ENCODE results near the gene SRSF8. TPM values are rescaled to one million over a fixed set of nuclear protein-coding genes. Genes with fewer than 3 reads are reported as not detected.

The SRSF8 gene
- total and polyA plus RNA-seq, 9 of the 15 experiments (the other 6 are each of a cell fraction or from before 2014, with no cell fraction given), result 18.0 to 53.4 (median 27.9) TPM

GRCh38 chr11:95082576-95083001, 15.9 kb downstream of the SRSF8 start:
- Histone ChIP-seq H3K9ac (ENCODE audit: insufficient read depth in 1 of 2, low read depth in 2 of 2, low read length in 2 of 2) (no peak overlapping the region), H3K36me3 (ENCODE audit: control insufficient read depth, insufficient read depth, low read length) (no peaks in the 10 kb centered on the region), H3K9me1 (ENCODE audit: control insufficient read depth, insufficient read depth, low read length) (no peaks in the 10 kb centered on the region), H3K79me2 (ENCODE audit: control insufficient read depth, insufficient read depth, low read length) (no peaks in the 10 kb centered on the region), H2AFZ (ENCODE audit: low read depth, low read length) (no peak overlapping the region), H3K4me3 (no peak overlapping the region), H3K27me3 (ENCODE audit: control insufficient read depth in 2 of 2, insufficient read depth in 2 of 2, low read length in 2 of 2) (no peaks in the 10 kb centered on the region), H4K20me1 (replicated peaks; ENCODE audit: control insufficient read depth, insufficient read depth, low read length) (no peaks in the 10 kb centered on the region), H3K27ac (ENCODE audit: extremely low read depth, low read depth, low read length) (no peak overlapping the region), H3K9me3 (replicated peaks; ENCODE audit: control insufficient read depth, insufficient read depth, low read depth, low read length) (no peaks in the 10 kb centered on the region), H3K4me1 (replicated peaks in 1 of 2; ENCODE audit: control insufficient read depth in 2 of 2, insufficient read depth in 2 of 2, low read length in 2 of 2) (peaks cover 0 to 5% of the 10 kb centered on the region in 2 experiments; a peak in 2 of 5 replicates), H3K4me2 (ENCODE audit: insufficient read depth, low read length) (no peak overlapping the region)
- in situ Hi-C loops (cut with MboI) (no loop called here), intact Hi-C loops (cut with micrococcal nuclease) (no loop called here)
- WGBS (ENCODE audit: insufficient coverage, low coverage, missing lambda C conversion rate), result 48% methylated on average over 2 of the region's 2 CpGs
- DNase-seq (ENCODE audit: extremely low read depth in 1 of 4, low spot score in 3 of 4) (no peak), ATAC-seq (no peak), FAIRE-seq (no peak)
- TF ChIP-seq RBM25 (IDR thresholded peaks at IDR 0.05; ENCODE audit: low read depth, low read length, severe bottlenecking) (no peak), MEF2A (IDR thresholded peaks at IDR 0.05; ENCODE audit: control insufficient read depth, low read depth, low read length) (no peak), COPS2 (conservative IDR thresholded peaks at IDR 0.05) (no peak), STAG1 (CRISPR knock-in tag; IDR thresholded peaks at IDR 0.05; ENCODE audit: borderline replicate concordance) (no peak), TBP (optimal IDR thresholded peaks at IDR 0.05; ENCODE audit: low read depth, low read length) (no peak), SIN3B (IDR thresholded peaks at IDR 0.05; ENCODE audit: low read depth) (no peak), E2F1 (CRISPR knock-in tag; IDR thresholded peaks at IDR 0.05) (no peak), PML (IDR thresholded peaks at IDR 0.05; ENCODE audit: low read length) (no peak), ZNF175 (CRISPR knock-in tag; IDR thresholded peaks at IDR 0.05; ENCODE audit: low read depth) (no peak), NR2C1 (IDR thresholded peaks at IDR 0.05) (no peak), NR2C1 (tag; IDR thresholded peaks at IDR 0.05) (no peak), XRCC5 (IDR thresholded peaks at IDR 0.05; ENCODE audit: low read depth, low read length) (no peak), TAL1 (IDR thresholded peaks at IDR 0.05) (no peak), EP400 (IDR thresholded peaks at IDR 0.05) (no peak)
- TF ChIP-seq, protein P1, sequence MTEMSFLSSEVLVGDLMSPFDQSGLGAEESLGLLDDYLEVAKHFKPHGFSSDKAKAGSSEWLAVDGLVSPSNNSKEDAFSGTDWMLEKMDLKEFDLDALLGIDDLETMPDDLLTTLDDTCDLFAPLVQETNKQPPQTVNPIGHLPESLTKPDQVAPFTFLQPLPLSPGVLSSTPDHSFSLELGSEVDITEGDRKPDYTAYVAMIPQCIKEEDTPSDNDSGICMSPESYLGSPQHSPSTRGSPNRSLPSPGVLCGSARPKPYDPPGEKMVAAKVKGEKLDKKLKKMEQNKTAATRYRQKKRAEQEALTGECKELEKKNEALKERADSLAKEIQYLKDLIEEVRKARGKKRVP (CRISPR knock-in tag; IDR thresholded peaks at IDR 0.05), result no peak
- TF ChIP-seq, protein P2, sequence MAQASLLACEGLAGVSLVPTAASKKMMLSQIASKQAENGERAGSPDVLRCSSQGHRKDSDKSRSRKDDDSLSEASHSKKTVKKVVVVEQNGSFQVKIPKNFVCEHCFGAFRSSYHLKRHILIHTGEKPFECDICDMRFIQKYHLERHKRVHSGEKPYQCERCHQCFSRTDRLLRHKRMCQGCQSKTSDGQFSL (CRISPR knock-in tag; IDR thresholded peaks at IDR 0.05), result no peak
- TF ChIP-seq, protein P2 (tag; IDR thresholded peaks at IDR 0.05), result no peak
- CTCF ChIA-PET (ENCODE audit: low intra/inter-chr PET ratio), result no interaction called here
- no TSS peak for BruUV-seq (replicated peaks)
- POLR2A ChIA-PET, result interaction anchor here (1.1 to 7.0 kb wide), 3 partner anchors 9 to 12 kb away, joined by 3 to 33 read pairs (median 4); no protein-coding TSS in a partner anchor
